ENCODE measurements around the gene MYT1. TPM values are rescaled to one million over a fixed set of nuclear protein-coding genes. Genes with fewer than 3 reads are reported as not detected.

The MYT1 gene
- total and polyA plus RNA-seq, 2 of the 13 experiments (the other 11 are each of a cell fraction or from before 2014, with no cell fraction given), result 0.58 to 2.5 TPM

DNA sequence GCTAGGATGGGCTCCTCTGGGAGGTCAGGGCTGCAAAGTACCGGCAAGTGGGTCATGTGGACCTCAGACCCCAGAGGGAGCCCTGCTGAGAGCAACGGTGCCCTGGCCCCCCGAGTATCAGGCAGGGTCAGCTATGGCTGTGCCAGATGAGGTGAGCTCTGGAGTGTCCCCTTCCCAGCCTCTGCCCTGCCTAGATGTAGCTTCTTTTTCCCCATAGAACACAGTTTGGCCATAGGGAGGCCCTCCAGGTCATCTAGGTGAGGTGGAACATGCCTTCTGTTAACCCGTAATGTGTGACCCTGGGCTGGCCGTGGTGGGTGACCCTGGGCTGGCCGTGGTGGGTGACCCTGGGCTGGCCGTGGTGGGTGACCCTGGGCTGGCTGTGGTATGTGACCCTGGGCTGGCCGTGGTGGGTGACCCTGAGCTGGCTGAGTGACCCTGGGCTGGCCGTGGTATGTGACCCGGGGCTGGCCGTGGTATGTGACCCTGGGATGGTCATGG, 70.1 kb downstream of the MYT1 start (continued):
- TF ChIP-seq ZNF562 (CRISPR knock-in tag; IDR thresholded peaks at IDR 0.05; ENCODE audit: borderline replicate concordance) (no peak), NFE2L1 (CRISPR knock-in tag; IDR thresholded peaks at IDR 0.05; ENCODE audit: borderline replicate concordance) (no peak), HMGA1 (CRISPR knock-in tag; conservative IDR thresholded peaks at IDR 0.05) (no peak), EED (CRISPR knock-in tag; IDR thresholded peaks at IDR 0.05) (peak; percentile 59; the same call in 1 of the 2 replicates), NR2C2 (CRISPR knock-in tag; IDR thresholded peaks at IDR 0.05; ENCODE audit: borderline replicate concordance) (peak; percentile 93), ZFP82 (CRISPR knock-in tag; IDR thresholded peaks at IDR 0.05; ENCODE audit: borderline replicate concordance) (no peak), RARA (CRISPR knock-in tag; IDR thresholded peaks at IDR 0.05) (peak; percentile 82), JUN (CRISPR knock-in tag; IDR thresholded peaks at IDR 0.05) (no peak), RCOR2 (CRISPR knock-in tag; IDR thresholded peaks at IDR 0.05) (no peak), ZBTB38 (CRISPR knock-in tag; IDR thresholded peaks at IDR 0.05) (no peak), ZNF782 (CRISPR knock-in tag; IDR thresholded peaks at IDR 0.05; ENCODE audit: borderline replicate concordance) (0 out of 2 replicates have a peak, but pooled peaks have one; percentile 42)
- TF ChIP-seq, protein P1, sequence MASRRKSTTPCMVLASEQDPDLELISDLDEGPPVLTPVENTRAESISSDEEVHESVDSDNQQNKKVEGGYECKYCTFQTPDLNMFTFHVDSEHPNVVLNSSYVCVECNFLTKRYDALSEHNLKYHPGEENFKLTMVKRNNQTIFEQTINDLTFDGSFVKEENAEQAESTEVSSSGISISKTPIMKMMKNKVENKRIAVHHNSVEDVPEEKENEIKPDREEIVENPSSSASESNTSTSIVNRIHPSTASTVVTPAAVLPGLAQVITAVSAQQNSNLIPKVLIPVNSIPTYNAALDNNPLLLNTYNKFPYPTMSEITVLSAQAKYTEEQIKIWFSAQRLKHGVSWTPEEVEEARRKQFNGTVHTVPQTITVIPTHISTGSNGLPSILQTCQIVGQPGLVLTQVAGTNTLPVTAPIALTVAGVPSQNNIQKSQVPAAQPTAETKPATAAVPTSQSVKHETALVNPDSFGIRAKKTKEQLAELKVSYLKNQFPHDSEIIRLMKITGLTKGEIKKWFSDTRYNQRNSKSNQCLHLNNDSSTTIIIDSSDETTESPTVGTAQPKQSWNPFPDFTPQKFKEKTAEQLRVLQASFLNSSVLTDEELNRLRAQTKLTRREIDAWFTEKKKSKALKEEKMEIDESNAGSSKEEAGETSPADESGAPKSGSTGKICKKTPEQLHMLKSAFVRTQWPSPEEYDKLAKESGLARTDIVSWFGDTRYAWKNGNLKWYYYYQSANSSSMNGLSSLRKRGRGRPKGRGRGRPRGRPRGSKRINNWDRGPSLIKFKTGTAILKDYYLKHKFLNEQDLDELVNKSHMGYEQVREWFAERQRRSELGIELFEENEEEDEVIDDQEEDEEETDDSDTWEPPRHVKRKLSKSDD (CRISPR knock-in tag; IDR thresholded peaks at IDR 0.05; ENCODE audit: low read depth), result 0 out of 2 replicates have a peak, but pooled peaks have one; percentile 46
- TF ChIP-seq, protein P2, sequence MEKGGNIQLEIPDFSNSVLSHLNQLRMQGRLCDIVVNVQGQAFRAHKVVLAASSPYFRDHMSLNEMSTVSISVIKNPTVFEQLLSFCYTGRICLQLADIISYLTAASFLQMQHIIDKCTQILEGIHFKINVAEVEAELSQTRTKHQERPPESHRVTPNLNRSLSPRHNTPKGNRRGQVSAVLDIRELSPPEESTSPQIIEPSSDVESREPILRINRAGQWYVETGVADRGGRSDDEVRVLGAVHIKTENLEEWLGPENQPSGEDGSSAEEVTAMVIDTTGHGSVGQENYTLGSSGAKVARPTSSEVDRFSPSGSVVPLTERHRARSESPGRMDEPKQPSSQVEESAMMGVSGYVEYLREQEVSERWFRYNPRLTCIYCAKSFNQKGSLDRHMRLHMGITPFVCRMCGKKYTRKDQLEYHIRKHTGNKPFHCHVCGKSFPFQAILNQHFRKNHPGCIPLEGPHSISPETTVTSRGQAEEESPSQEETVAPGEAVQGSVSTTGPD (CRISPR knock-in tag; IDR thresholded peaks at IDR 0.05), result peak; percentile 97
- TF ChIP-seq, protein P3, sequence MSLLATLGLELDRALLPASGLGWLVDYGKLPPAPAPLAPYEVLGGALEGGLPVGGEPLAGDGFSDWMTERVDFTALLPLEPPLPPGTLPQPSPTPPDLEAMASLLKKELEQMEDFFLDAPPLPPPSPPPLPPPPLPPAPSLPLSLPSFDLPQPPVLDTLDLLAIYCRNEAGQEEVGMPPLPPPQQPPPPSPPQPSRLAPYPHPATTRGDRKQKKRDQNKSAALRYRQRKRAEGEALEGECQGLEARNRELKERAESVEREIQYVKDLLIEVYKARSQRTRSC (CRISPR knock-in tag; IDR thresholded peaks at IDR 0.05; ENCODE audit: low read depth), result no peak
- TF ChIP-seq, protein P4, sequence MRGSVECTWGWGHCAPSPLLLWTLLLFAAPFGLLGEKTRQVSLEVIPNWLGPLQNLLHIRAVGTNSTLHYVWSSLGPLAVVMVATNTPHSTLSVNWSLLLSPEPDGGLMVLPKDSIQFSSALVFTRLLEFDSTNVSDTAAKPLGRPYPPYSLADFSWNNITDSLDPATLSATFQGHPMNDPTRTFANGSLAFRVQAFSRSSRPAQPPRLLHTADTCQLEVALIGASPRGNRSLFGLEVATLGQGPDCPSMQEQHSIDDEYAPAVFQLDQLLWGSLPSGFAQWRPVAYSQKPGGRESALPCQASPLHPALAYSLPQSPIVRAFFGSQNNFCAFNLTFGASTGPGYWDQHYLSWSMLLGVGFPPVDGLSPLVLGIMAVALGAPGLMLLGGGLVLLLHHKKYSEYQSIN (CRISPR knock-in tag; IDR thresholded peaks at IDR 0.05; ENCODE audit: borderline replicate concordance), result no peak
- TF ChIP-seq, protein P5, sequence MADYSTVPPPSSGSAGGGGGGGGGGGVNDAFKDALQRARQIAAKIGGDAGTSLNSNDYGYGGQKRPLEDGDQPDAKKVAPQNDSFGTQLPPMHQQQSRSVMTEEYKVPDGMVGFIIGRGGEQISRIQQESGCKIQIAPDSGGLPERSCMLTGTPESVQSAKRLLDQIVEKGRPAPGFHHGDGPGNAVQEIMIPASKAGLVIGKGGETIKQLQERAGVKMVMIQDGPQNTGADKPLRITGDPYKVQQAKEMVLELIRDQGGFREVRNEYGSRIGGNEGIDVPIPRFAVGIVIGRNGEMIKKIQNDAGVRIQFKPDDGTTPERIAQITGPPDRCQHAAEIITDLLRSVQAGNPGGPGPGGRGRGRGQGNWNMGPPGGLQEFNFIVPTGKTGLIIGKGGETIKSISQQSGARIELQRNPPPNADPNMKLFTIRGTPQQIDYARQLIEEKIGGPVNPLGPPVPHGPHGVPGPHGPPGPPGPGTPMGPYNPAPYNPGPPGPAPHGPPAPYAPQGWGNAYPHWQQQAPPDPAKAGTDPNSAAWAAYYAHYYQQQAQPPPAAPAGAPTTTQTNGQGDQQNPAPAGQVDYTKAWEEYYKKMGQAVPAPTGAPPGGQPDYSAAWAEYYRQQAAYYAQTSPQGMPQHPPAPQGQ (CRISPR knock-in tag; IDR thresholded peaks at IDR 0.05; ENCODE audit: borderline replicate concordance), result no peak

Measured in HepG2 (cell line).